GM12873 (cell line): ENCODE measurements around the gene LAMC1.

Experiments used
- TF ChIP-seq, protein P1 (sequence below): IDR thresholded peaks from 2 replicates; pipeline ENCODE4 v1.5.1; 2012; ENCODE audit warnings: low read depth, mild to moderate bottlenecking, moderate library complexity, low read length, control low read depth; ENCODE audit not compliant: insufficient read depth; ENCODE audit errors: missing control alignments

The LAMC1 gene

DNA sequence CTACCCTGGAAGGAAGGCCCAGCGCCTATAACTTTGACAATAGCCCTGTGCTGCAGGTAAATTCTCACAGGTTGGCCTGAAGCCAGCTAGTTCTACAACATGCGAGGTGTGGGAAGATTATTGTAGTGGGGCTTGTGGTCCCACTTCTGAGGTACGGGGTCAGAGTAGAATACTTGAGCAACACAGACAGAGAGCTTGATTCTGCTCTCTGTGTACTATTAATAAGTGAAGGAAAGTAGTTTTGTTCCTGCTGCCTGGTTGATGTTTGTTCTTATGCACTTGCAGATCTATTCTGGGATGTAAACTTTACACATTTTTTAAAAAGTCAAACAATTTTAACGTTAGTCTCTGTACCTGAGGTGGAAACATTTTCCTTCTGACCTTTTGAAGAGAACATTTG, 80.4 kb downstream of the LAMC1 start:
- TF ChIP-seq, protein P1, sequence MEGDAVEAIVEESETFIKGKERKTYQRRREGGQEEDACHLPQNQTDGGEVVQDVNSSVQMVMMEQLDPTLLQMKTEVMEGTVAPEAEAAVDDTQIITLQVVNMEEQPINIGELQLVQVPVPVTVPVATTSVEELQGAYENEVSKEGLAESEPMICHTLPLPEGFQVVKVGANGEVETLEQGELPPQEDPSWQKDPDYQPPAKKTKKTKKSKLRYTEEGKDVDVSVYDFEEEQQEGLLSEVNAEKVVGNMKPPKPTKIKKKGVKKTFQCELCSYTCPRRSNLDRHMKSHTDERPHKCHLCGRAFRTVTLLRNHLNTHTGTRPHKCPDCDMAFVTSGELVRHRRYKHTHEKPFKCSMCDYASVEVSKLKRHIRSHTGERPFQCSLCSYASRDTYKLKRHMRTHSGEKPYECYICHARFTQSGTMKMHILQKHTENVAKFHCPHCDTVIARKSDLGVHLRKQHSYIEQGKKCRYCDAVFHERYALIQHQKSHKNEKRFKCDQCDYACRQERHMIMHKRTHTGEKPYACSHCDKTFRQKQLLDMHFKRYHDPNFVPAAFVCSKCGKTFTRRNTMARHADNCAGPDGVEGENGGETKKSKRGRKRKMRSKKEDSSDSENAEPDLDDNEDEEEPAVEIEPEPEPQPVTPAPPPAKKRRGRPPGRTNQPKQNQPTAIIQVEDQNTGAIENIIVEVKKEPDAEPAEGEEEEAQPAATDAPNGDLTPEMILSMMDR = no peak

DNA sequence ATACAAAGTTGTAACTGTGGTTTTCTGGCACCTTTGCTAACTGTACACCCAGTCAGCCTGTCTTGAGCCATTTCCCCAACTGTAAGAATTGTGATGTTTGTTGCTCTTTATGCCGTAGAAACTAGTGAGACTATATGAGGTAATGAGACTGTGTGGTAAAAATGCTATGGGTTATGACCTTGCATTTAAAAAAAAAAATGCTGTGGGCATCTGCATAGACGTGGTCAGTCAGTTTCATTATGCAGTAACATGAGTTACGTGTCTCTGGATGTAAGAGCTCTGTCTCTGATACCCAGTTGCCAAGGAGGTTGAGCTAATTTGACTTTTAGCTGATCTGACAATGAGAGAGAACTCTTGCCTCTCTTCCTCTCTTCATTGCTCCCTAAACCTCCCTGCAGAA, 82.2 kb downstream of the LAMC1 start:
- TF ChIP-seq, protein P1 = no peak

DNA sequence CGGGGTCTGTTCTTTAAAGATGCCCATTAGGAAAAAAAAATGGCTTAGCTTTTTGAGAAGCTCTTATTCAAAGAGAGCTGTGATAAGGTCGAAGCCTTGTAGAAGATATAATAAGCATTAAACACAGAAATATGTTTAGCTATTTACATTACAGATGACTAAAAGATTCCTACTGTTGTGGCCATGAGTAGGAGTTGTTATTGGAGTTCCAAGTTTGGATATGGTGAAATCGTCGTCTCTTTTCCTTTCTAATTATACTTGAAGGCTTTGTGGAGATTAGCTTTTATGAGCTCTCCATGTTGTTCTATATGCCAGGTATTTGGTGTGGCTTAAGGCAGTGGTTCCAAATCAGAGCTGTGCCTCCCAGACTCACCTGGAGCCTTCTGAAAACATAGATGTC, 82.9 kb downstream of the LAMC1 start:
- TF ChIP-seq, protein P1 = no peak

DNA sequence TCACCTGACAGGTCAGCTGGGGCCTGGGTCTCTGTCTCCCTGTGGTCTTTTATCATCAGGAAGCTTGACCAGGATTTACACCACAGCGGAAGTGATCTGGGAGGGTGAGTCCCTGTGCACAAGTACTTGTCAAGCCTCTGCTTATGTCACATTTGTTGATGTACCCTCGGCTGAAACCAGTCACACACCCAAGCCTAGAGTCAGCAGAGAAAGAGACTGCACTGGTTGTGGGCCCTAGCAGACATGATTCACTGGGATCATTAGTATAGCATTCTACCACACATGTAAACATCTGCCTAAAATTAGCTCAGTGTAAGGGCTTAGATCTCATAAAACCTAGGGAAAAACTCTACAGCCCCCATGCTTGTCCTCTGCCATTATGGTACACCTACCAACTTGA, 83.5 kb downstream of the LAMC1 start:
- TF ChIP-seq, protein P1 = no peak

DNA sequence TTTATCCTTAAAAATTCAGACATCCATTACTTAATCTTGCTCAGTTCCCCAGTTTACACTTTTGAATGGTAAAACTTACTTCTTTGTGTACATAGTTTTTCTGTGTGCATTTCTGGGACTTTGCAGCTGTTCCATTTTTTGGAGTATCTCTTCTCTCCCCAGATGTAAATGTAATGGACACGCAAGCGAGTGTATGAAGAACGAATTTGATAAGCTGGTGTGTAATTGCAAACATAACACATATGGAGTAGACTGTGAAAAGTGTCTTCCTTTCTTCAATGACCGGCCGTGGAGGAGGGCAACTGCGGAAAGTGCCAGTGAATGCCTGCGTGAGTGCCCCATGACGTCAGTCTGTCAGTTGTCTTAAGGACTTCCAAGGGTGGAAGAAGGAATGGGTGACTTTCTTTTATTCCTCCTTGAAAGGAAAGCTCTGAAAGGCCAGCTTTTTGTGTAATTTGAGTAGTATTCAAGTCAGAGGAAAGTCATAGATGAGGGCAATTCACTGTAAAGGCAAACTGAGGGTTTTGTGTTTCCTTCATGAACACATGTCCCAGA, 87.2 kb downstream of the LAMC1 start:
- TF ChIP-seq, protein P1 = no peak

DNA sequence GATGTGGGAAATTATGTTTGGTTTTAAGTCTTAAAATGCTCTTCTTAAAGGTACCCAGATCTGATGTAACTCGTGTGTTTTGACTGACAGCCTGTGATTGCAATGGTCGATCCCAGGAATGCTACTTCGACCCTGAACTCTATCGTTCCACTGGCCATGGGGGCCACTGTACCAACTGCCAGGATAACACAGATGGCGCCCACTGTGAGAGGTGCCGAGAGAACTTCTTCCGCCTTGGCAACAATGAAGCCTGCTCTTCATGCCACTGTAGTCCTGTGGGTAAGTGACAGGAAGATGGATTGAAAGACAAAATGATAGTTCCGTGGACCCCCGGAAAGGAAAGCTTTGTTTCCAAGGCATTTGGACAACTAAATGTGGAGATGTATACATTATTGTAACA, 91.2 kb downstream of the LAMC1 start:
- TF ChIP-seq, protein P1 = no peak

DNA sequence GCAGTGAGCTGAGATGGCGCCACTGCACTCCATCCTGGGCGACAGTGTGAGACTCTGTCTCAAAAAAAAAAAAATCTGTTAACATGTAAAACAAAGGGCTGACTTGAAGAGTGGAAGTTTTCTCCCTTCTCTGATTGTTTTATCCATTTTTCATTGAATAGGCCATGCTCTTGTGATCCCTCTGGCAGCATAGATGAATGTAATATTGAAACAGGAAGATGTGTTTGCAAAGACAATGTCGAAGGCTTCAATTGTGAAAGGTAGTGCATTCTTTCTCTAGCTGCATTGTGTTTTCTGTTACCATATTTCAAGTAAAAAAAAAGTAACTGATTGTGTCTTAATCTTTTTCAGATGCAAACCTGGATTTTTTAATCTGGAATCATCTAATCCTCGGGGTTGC, 93.2 kb downstream of the LAMC1 start:
- TF ChIP-seq, protein P1 = no peak
